Vagina (tissue), 2 donors: ENCODE measurements around the gene PSMB7. TPM values are rescaled to one million over a fixed set of nuclear protein-coding genes. Genes with fewer than 3 reads are reported as not detected.

ENCODE experiments used
- DNase-seq, 2 donors: peaks; one replicate each; pipeline ENCODE4 v3.0.0-alpha.2; 2017; ENCODE audit errors: extremely low spot score in 2 of 2
- H3K27ac ChIP-seq: fragments of 200-600 bp; sonication (generic); one replicate; pipeline ENCODE4 v1.5.1; 2019
- H3K27me3 ChIP-seq: fragments of 200-600 bp; sonication (generic); one replicate; pipeline ENCODE4 v1.5.1; 2019
- H3K36me3 ChIP-seq, 2 donors: fragments of 200-600 bp; sonication (generic); one replicate each; pipeline ENCODE4 v1.5.1; 2017 to 2019
- H3K4me1 ChIP-seq: fragments of 200-600 bp; sonication (generic); one replicate; pipeline ENCODE4 v1.5.1; 2019
- H3K4me3 ChIP-seq, 2 donors: fragments of 200-600 bp; sonication (generic); 1 replicate in 1 of 2; 2 replicates in 1 of 2; pipeline ENCODE4 v1.5.1; 2016 to 2019
- H3K9me3 ChIP-seq: fragments of 200-600 bp; sonication (generic); one replicate; pipeline ENCODE4 v1.5.1; 2019
- POLR2A ChIP-seq, 2 donors: fragments of 450-650 bp; IDR thresholded peaks; one replicate each; pipeline ENCODE4 v1.6.1; 2017; ENCODE audit warnings: antibody characterized with exemption in 2 of 2, mild to moderate bottlenecking in 2 of 2, moderate library complexity in 2 of 2
- POLR2AphosphoS5 ChIP-seq, 2 donors: sonication (generic); formaldehyde crosslinking; IDR thresholded peaks; one replicate each; pipeline ENCODE4 v1.9.0; 2017; ENCODE audit warnings: antibody characterized with exemption in 2 of 2, mild to moderate bottlenecking in 2 of 2, low read depth in 1 of 2; ENCODE audit not compliant: insufficient read depth in 1 of 2
- intact Hi-C: fragments of 100-400 bp; cut with DNase I; formaldehyde crosslinking; loops from one replicate; pipeline ENCODE4 v1.15.1; 2023
- total RNA-seq: library from RNA; depleted of rRNA; stranded (reverse); fragments of >200 nt; gene quantifications from one replicate; pipeline ENCODE4 v1.2.3, GENCODE V29; 2016
- TF ChIP-seq, protein P1 (sequence below), 3 experiments: fragments of 450-650 bp in 2 of 3; fragments of 200-600 bp in 1 of 3; sonication (generic) in 1 of 3; IDR thresholded peaks; one replicate each; pipeline ENCODE4 v1.5.1; 2017 to 2019; ENCODE audit warnings: antibody characterized with exemption in 3 of 3, mild to moderate bottlenecking in 2 of 3, moderate library complexity in 2 of 3

PSMB7 gene
- total RNA-seq, 1 donor from 2014 or later: 121 TPM

DNA sequence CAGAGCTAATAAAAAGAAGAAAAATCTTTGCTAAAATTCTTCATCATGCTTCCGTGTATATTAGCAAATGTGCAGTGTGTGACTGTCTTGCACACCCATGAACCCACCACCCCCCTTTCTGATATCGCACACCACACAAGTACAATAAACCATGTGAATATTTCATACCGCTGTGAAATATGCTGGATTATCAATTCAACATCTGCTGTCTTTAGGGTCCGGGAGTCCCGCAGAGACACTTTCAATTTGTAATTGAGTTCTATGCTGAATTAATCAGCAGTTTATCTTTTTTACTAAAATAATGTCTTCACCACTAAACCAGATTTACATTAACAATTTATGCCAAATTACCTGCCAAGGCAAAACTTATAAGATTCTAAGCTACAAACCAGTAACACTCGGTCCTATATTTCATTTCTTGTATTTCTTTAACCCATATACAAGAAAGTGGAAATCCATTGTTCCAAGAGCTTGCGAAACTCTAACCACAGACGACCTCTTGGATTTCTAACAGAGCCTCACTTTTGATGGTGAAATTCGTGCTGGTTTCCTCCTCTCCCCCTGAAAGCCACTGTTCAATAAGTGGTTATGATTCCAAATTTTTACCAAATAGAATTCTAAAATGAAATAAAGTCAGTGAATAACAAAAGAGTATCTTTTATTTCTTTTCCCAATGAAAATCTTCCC, 44.2 kb downstream of the PSMB7 start:
- Histone ChIP-seq H3K27me3 (no peaks in the 10 kb centered on the region), H3K4me3 (no peak overlapping the region), H3K4me1 (no peaks in the 10 kb centered on the region), H3K27ac (no peak overlapping the region), H3K9me3 (no peaks in the 10 kb centered on the region), H3K36me3 (no peaks in the 10 kb centered on the region)
- TF ChIP-seq, protein P1, sequence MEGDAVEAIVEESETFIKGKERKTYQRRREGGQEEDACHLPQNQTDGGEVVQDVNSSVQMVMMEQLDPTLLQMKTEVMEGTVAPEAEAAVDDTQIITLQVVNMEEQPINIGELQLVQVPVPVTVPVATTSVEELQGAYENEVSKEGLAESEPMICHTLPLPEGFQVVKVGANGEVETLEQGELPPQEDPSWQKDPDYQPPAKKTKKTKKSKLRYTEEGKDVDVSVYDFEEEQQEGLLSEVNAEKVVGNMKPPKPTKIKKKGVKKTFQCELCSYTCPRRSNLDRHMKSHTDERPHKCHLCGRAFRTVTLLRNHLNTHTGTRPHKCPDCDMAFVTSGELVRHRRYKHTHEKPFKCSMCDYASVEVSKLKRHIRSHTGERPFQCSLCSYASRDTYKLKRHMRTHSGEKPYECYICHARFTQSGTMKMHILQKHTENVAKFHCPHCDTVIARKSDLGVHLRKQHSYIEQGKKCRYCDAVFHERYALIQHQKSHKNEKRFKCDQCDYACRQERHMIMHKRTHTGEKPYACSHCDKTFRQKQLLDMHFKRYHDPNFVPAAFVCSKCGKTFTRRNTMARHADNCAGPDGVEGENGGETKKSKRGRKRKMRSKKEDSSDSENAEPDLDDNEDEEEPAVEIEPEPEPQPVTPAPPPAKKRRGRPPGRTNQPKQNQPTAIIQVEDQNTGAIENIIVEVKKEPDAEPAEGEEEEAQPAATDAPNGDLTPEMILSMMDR (IDR thresholded peaks at IDR 0.05): no peak
- no peak for TF ChIP-seq POLR2A (IDR thresholded peaks at IDR 0.05)
- intact Hi-C loops: no loop called here
- DNase-seq: no peak

DNA sequence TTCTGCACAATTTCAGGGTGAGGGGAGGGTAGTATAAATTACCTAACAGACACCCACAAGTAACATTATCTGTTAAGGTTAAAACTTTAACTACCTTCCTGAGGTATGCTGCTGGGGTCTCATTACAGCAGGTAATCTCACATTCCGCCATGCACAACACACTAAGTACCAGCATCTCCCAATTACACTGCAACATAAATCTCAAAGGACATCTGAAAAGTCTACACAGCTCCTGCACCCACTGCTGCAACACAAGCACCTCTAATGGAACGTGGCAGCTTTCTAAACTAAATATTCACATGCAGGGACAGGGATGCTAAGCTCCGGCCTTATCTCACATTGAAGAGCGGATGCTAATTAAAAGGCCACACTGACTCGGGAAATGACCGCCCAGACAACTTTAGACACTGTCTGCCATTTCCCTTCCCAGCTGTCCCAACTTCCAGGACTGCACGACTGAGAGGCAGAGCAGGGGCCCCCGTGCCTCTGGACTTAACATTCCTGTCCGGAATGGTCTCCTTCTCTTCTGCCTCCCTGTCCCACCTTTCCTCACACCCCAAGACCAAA, 45.9 kb downstream of the PSMB7 start:
- H3K27ac ChIP-seq: no peak overlapping the region
- no peak overlapping the region for H3K4me3 ChIP-seq
- no peaks in the 10 kb centered on the region for H3K9me3 ChIP-seq
- intact Hi-C loops: no loop called here
- H3K4me1 ChIP-seq: no peaks in the 10 kb centered on the region
- DNase-seq: no peak
- H3K27me3 ChIP-seq: no peaks in the 10 kb centered on the region
- TF ChIP-seq, protein P1 (IDR thresholded peaks at IDR 0.05): no peak
- TF ChIP-seq POLR2A (IDR thresholded peaks at IDR 0.05): no peak
- TF ChIP-seq POLR2AphosphoS5 (IDR thresholded peaks at IDR 0.05; ENCODE audit: insufficient read depth in 1 of 2, low read depth in 1 of 2): no peak
- no peaks in the 10 kb centered on the region for H3K36me3 ChIP-seq

DNA sequence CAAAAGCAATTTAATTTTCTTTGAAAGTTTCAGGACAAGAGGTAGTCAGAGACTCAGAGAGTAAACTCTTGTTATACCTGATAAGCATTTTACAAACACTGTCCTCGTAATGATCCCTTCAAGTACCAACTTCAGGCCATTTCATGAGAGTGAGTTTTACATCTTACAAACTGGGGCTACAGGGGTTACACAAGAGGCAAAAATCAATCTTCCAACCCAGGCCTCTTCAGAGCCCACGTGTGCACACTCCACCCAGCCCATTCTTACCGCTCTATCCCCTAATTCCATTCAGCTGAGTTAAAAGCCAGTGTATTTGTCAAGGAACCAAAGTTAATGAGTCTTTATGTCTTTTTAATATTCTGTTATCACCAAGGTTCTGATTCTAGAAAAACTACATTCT, 46.5 kb downstream of the PSMB7 start:
- Histone ChIP-seq H3K9me3 (no peaks in the 10 kb centered on the region), H3K4me1 (no peaks in the 10 kb centered on the region), H3K36me3 (no peaks in the 10 kb centered on the region), H3K27me3 (no peaks in the 10 kb centered on the region), H3K27ac (no peak overlapping the region), H3K4me3 (no peak overlapping the region)
- TF ChIP-seq, protein P1 (IDR thresholded peaks at IDR 0.05): no peak
- TF ChIP-seq POLR2AphosphoS5 (IDR thresholded peaks at IDR 0.05; ENCODE audit: insufficient read depth in 1 of 2, low read depth in 1 of 2) (no peak), POLR2A (IDR thresholded peaks at IDR 0.05) (no peak)
- intact Hi-C loops: no loop called here
- no peak for DNase-seq

DNA sequence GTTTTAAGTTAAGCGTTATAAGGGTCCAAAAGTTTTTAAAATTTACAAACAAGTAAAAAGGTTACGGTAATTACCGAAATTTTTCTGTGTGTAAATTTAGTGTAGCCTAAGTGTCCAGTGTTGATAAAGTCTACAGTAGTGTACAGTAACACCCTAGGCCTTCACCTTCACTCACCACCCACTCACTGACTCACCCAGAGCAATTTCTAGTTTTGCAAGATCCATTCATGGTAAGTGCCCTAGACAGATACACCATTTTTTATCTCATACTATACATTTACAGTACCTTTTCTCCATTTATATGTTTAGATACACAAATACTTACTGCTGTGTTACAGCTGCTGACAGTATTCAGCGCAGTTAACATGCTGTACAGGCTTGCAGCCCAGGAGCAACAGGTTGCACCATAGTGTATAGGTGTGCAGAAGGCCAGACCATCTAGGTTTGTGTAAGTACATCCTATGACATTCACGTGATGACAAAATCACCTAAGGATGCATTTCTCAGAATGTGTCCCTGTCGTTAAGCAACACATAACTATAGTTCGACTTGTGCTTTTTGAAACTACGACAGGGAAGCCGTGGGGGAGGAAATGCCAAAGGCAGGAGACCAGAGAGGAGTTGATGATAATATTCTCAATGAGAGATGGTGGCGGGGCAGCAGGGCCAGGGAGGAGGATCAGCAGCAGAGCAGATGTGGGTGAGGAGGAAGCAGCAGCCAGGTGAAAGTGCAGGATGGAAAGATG, 48.6 kb downstream of the PSMB7 start:
- no peaks in the 10 kb centered on the region for H3K9me3 ChIP-seq
- intact Hi-C loops: no loop called here
- no peaks in the 10 kb centered on the region for H3K27me3 ChIP-seq
- H3K4me1 ChIP-seq: no peaks in the 10 kb centered on the region
- no peaks in the 10 kb centered on the region for H3K36me3 ChIP-seq
- no peak for DNase-seq
- no peak overlapping the region for H3K4me3 ChIP-seq
- no peak for TF ChIP-seq POLR2AphosphoS5 (IDR thresholded peaks at IDR 0.05; ENCODE audit: insufficient read depth in 1 of 2, low read depth in 1 of 2)
- TF ChIP-seq POLR2A (IDR thresholded peaks at IDR 0.05): no peak
- TF ChIP-seq, protein P1 (IDR thresholded peaks at IDR 0.05): no peak
- no peak overlapping the region for H3K27ac ChIP-seq

DNA sequence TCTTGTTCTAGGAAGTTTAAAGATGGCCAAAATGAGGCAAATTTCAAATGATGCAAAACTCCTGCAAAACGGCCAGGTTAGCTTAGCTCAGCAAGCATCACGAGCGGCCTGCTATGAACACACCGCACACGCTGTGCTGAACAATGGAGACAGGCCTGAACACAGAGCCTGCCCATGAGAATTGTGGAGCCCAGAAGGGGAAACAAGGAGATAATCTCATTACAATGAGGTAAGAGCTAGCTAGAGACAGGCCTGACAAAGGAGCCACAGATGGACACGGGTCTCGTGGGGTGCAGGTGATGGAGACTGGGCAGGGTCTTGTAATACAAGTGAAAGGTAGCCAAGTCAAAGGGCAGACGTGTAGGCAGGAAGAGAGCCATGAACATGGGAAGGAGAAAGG, 50.2 kb downstream of the PSMB7 start:
- Histone ChIP-seq H3K27ac (no peak overlapping the region), H3K9me3 (no peaks in the 10 kb centered on the region), H3K4me1 (no peaks in the 10 kb centered on the region), H3K27me3 (no peaks in the 10 kb centered on the region), H3K4me3 (no peak overlapping the region), H3K36me3 (no peaks in the 10 kb centered on the region)
- TF ChIP-seq, protein P1 (IDR thresholded peaks at IDR 0.05): no peak
- no peak for TF ChIP-seq POLR2A (IDR thresholded peaks at IDR 0.05)
- no peak for TF ChIP-seq POLR2AphosphoS5 (IDR thresholded peaks at IDR 0.05; ENCODE audit: insufficient read depth in 1 of 2, low read depth in 1 of 2)
- intact Hi-C loops: no loop called here
- DNase-seq: no peak
